22Rv1 (cell line): ENCODE results near the gene TNFAIP2.

Experiments
- H3K27ac ChIP-seq: fragments of 450-650 bp; 2 replicates; pipeline ENCODE4 v1.5.1; 2017
- ZFX ChIP-seq: fragments of 450-650 bp; IDR thresholded peaks from 2 replicates; pipeline ENCODE4 v1.6.1; 2017; ENCODE audit warnings: antibody characterized with exemption, borderline replicate concordance
- TF ChIP-seq, protein P1 (sequence below): fragments of 450-650 bp; IDR thresholded peaks from 2 replicates; pipeline ENCODE4 v1.5.1; 2017; ENCODE audit warnings: mild to moderate bottlenecking

Gene TNFAIP2

DNA sequence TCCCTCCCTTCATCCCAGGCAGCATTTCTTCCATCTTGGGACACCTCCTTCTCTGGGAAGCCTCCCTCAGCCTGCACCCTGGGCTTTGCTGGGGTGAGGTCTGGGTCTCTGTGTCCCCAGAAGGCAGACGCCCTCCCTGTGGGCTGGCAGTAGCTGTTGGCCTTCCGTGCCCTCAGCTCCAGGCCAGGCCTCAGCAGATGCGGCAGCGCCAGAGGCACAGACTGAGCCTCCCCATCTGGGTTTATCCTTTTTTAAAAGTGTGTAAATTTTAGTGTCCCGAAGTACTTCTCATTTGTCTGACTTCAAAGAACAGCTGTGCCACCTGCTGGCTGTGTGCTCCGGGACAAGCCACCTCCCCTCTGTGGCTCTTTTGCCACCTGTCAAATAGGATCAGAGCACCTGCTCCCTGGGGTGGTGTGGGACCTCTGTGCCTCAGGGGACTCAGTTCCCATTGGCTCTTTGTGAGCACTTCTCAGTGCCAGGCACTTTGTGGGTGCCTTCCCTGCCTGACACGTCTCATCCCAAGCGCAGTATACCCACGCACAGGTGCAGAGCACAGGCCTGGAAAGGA is 17.6 kb upstream of the TNFAIP2 start:
- TF ChIP-seq, protein P1, sequence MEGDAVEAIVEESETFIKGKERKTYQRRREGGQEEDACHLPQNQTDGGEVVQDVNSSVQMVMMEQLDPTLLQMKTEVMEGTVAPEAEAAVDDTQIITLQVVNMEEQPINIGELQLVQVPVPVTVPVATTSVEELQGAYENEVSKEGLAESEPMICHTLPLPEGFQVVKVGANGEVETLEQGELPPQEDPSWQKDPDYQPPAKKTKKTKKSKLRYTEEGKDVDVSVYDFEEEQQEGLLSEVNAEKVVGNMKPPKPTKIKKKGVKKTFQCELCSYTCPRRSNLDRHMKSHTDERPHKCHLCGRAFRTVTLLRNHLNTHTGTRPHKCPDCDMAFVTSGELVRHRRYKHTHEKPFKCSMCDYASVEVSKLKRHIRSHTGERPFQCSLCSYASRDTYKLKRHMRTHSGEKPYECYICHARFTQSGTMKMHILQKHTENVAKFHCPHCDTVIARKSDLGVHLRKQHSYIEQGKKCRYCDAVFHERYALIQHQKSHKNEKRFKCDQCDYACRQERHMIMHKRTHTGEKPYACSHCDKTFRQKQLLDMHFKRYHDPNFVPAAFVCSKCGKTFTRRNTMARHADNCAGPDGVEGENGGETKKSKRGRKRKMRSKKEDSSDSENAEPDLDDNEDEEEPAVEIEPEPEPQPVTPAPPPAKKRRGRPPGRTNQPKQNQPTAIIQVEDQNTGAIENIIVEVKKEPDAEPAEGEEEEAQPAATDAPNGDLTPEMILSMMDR = no peak
- no peak for TF ChIP-seq ZFX
- no peak overlapping the region for H3K27ac ChIP-seq

DNA sequence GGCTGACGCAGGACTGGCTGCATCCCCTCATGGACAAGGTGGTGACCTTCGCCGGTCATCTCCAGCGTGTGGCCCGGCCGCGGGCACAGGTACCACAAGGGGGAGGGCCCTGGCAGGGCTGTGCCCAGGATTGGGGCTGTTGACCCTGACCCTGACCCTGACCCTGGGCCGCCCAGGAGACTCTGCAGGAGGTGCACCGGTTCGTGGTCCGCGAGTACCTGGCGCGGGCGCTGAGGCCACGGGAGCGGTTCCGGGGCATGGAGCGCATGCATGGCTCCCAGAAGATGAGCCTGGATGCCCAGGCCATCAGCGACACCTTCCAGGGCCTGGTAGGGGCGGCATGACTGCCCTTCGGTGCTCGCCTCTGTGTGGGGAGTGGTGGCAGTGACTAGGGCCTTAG is 15.8 kb upstream of the TNFAIP2 start:
- TF ChIP-seq ZFX = no peak
- TF ChIP-seq, protein P1 = no peak
- no peak overlapping the region for H3K27ac ChIP-seq

DNA sequence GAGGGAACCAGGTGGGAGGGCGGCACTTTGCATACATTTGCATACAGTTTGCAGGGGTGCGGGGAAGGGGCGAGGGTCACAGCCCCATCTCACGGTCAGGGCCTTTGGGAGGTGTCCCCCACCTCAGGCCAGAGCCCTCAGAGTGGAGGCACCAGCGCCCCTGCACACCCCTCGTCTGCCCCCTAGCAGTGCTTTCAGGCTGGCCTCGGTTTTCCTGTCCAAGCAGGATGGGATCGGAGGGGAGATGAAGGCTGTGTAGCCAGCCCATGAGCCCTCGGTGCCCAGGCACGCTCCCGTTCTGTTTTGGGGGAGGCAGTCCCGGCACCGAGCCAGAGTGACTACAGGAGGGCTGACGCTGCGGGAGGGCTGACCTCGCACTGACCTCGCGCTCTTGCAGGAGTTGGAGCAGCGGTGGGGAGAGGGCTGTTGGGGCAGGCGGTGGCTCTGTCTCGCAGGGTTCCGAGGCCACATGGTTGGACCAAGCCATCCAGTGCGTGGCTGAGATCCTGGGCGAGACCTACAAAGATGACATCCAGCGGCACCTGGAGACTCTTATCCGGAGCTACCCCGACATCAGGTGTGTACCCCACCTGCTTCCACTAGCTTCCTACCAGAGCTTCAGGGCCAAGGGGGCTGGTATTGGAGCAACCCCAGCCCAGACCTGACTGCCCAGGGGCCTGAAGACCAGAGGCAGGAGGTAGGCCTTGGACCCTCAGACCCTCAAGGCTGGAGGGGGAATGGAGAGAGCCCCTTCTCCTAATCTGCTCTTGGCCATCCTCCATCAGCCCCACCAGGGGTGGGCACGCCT is 15.1 kb upstream of the TNFAIP2 start:
- no peak overlapping the region for H3K27ac ChIP-seq
- TF ChIP-seq ZFX = no peak
- TF ChIP-seq, protein P1 = no peak

DNA sequence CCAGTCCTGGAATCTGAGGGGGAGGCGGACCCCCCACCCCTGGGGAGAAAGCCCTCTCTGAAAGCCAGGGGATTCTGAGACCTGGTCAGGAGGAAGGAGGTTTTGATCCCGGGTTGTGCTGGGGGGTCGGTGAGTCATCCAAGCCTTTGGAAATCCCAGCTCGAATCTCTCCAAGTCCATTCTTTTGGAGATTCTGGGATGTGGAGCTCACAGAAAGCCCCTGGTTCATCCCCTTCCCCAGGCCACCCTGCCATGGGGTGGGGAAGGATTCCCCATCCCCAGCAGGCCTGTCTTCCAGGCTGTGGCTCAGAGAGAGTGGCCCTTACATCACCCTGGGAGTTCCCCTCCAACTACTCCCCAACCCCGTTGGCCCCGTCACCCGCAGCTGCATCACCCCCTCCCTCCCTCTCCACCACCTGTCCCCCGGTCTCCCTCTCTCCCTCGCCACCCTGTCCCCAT is 14.5 kb upstream of the TNFAIP2 start:
- no peak overlapping the region for H3K27ac ChIP-seq
- no peak for TF ChIP-seq ZFX
- TF ChIP-seq, protein P1 = no peak

DNA sequence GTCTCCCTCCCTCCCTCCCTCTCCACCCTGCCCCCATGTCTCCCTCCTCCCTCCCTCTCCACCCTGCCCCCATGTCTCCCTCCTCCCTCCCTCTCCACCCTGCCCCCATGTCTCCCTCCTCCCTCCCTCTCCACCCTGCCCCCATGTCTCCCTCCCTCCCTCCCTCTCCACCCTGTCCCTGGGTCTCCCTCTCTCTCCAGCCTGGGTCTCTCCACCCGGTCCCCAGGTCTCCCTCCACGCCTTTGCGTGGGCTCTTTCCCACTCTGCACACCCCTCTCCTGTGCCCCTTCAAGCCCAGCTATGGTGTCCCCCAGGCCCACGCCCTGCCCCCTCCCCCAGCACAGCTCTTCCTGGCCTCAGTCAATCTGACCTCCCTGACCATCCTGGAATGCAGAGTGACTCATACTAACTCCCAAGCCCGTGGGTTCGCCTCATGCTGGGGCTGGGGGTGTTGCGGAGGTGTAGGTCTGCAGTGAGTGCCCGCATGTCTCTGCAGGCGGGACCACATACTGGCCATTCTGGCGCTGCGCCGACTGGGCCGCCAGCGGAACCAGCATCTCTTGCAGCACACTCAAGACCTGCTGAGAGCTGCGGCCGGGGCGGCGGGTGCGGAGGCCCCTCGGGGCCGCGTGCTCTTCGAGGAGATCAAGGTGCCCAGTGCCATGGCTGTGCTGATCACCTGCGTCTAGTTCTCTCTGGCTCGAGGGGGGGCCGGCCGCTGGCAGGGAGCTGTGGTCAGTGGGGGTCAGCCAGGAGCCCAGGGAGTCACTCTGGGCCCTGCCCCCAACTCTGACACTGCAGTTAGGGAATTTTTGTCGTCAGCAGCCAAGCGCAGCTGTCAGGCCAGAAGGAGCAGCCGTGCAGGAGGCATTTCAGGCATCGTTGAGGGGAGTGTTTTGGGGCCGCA is 13.5 kb upstream of the TNFAIP2 start:
- TF ChIP-seq ZFX = no peak
- TF ChIP-seq, protein P1 = no peak
- H3K27ac ChIP-seq = no peak overlapping the region

DNA sequence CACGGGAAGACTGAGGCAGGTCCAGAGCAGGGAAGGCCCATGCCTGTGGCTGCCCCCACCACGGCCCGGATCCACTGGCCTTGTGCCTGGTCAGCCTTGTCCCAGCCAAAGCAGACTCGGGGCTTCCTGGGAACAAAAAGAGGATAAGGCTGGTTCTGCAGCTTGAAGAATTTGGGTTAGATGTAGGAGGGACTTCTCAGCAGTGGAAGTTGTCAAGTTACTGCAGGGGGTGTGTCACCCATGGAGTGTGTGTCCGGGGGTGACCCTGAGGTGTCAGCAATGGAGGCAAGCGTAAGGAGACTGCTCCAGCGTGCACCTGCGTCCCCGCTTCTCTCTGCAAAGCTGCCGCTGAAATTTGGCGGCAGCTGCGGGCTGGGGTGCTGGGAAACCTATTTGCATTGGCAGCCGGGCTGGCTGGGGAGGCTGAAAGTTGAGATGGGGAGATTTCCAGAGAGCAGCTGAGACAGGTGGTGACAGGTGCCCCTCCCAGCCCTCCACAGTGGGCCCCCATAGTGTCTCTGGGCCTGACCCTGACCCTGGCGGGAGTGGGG is 12.5 kb upstream of the TNFAIP2 start:
- no peak for TF ChIP-seq ZFX
- TF ChIP-seq, protein P1 = no peak
- H3K27ac ChIP-seq = no peak overlapping the region
